ENCODE data around the gene ZNF2.

Gene ZNF2

GRCh38 chr2:95207111-95207961, 41.7 kb downstream of the ZNF2 start, which contains the start of gene ZNF892:
Gene ZNF892 (plus strand): TSS chr2:95207521. CDS start chr2:95207816, 295 bp downstream.
- peak; percentile 61 for DNase-seq

GRCh38 chr2:95208106-95208505, 42.5 kb downstream of the ZNF2 start:
- no peak for DNase-seq

GRCh38 chr2:95215018-95215612, 49.5 kb downstream of the ZNF2 start:
- DNase-seq, result no peak

- DNase-seq, result no peak
Observed at GRCh38 chr2:95220449-95220848, 54.8 kb downstream of the ZNF2 start.

- DNase-seq, result no peak
Observed at GRCh38 chr2:95225658-95226057, 60.0 kb downstream of the ZNF2 start.

- DNase-seq, result no peak
Observed at GRCh38 chr2:95231723-95232122, 66.1 kb downstream of the ZNF2 start.

GRCh38 chr2:95232232-95232631, 66.6 kb downstream of the ZNF2 start:
- DNase-seq, result no peak
